GM12873 (cell line): ENCODE data around the gene COPA.

Experiments used
- CTCF ChIP-seq: IDR thresholded peaks from 2 replicates; pipeline ENCODE4 v1.5.1; 2012; ENCODE audit warnings: low read depth, mild to moderate bottlenecking, moderate library complexity, low read length, control low read depth; ENCODE audit not compliant: insufficient read depth; ENCODE audit errors: missing control alignments

Gene COPA

DNA sequence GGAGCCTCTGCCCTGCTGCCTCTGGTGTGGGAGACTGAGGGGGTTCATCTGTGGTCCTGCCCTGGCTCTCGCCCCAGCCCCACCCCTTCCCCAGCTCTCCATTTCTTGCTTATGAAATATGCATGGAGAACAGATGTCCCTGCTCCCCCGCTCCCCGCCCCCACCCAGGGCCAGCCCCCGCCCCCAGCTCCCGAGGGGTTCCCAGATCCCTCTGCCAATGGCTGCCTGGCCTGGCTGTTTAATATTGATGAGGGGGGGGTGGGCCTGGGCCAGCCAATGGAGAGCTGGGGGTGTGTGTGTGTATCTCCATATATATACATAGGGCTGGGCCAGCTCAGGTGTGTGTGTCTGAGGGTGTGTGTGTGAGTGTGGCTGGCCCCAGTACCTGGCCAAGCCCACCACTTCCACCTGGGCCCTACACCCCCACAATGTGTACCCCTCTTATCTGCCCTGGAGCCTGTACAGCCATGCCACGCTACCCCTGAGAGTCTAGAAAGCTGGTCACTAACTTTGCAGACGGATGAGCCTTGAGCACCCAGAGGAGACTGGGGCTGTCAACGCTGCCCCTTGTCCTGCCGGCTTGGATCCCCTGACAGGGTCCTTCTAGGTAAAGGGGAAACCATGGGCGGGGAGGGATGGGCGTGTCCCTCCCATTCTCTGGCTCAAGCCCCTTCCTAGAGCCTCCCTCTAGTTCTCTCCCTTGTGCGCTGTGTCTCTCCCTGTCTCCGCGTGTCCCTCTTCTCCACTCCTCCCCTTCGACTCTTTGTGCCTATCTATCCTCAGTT is 23.9 kb upstream of the COPA start, which contains the start of gene NHLH1:
Gene NHLH1 (plus strand): TSS at position 341 of the 785 bp plus-strand sequence. CDS start 3,661 bp downstream, outside the sequence.
- TF ChIP-seq CTCF = no peak

- TF ChIP-seq CTCF = no peak
Observed at GRCh38 chr1:160365325-160365724, 22.3 kb upstream of the COPA start.

GRCh38 chr1:160363951-160364735 is 21.1 kb upstream of the COPA start:
- no peak for TF ChIP-seq CTCF

DNA sequence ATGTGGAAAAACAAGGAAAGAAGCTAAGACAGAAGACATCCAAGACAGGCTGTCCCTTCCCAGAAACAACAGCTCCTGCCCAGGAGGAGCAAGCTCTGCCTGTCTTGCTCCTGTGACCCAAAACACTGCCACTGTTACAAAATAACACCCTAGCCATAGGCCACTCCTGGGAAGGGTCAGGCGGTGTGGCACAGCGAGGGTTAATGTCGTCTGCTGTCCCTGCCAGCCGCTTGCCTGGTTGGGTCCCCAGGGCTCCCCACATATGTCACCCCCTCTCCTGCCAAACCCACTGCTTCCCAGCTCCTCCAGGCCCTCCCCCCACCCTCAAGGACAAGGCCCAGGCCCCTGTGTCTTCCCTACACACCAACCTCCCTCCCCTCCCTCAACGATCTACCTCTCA is 20.0 kb upstream of the COPA start:
- TF ChIP-seq CTCF = no peak

DNA sequence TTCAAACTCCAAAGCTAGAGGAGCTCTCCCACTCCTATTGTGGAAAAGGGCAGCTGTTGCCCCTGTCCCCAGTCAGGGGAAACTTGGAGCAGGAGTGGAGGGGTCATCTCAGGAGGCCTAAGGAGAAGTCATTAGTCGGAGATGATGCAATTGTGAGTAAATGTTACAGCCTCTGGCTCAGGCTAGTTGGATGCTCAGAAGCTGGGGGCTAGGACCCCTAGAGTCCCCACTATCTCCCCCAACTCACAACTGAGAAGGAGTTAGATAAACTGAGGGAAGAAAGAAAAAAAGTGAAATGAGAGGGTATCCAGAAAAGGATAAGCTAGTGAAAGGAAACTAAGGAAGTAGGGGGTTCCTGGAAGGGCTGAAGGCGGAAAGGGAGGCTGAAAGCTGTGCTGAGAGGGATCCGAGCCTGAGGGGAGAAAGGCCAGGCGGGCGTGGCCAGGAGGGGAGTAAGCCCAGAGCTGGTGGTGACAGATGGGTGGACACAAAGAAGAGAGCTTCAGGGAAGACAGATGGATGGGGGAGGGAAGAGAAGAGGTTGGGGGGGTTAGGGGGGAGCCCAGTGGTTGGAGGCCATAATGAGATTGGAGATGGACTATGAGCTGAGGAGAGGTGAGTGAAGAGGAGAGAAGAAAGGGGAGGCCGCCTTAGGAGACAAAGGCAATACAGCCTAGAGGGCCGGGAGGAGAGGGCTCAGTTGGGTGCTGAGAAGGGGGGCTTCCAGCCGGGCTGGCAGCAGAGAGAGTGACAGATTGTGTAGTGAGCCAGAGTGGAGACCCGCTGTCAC is 19.3 kb upstream of the COPA start:
- no peak for TF ChIP-seq CTCF

- no peak for TF ChIP-seq CTCF
Observed at GRCh38 chr1:160361814-160362167, 18.7 kb upstream of the COPA start.

DNA sequence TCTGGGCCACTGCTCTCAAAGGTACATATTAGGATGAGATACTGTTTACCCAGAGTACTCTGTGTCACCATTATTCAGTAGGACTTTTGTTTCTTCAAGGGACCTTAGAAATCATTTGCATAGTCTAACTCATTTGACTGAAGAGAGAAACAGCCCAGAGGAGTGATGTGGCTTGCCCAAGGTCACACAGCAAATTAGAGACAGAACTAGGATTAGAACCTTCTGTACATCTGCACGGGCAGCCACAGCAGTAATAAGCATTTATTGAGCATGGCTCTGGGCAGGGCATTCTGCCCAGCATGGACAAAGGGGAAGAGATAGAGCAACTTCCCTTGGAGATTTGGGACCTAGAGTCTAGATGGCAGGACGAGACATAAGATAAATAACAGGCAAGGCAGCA is 18.1 kb upstream of the COPA start:
- TF ChIP-seq CTCF = no peak
